Caco-2 (cell line): ENCODE data around the gene PTPRN2. TPM values are rescaled to one million over a fixed set of nuclear protein-coding genes. Genes with fewer than 3 reads are reported as not detected.

ENCODE experiments used
- BruUV-seq: library from RNA; stranded (reverse); fragments of 400-500 nt; replicated peaks from 2 replicates; lab custom pipeline; 2021; lab: Mats Ljungman, UMichigan
- CTCF ChIA-PET: fragments of 300-600 bp; sonication (Branson Sonifier 250); formaldehyde crosslinking; loops from one replicate; lab custom pipeline; 2022; ENCODE audit warnings: antibody characterized with exemption; lab: Charles Lee
- POLR2A ChIA-PET: fragments of 300-600 bp; sonication (Branson Sonifier 250); formaldehyde crosslinking; loops from one replicate; lab custom pipeline; 2022; ENCODE audit warnings: antibody characterized with exemption; lab: Charles Lee
- DNase-seq, 2 experiments: peaks; one replicate each; pipeline versions ENCODE4 v3.0.0 to v3.0.0-alpha.2; 2020 to 2022
- H3K27me3 ChIP-seq: replicated peaks from 2 replicates; pipeline ENCODE4 v1.6.0; 2011; ENCODE audit warnings: low read length; ENCODE audit not compliant: control insufficient read depth, insufficient read depth
- H3K36me3 ChIP-seq: 2 replicates; pipeline ENCODE4 v1.5.1; 2011; ENCODE audit warnings: low read length; ENCODE audit not compliant: control insufficient read depth, insufficient read depth
- H3K4me1 ChIP-seq: fragments of 250-450 bp; sonication (Bioruptor Pico); 2 replicates; pipeline ENCODE4 v1.5.1; 2020; ENCODE audit warnings: mild to moderate bottlenecking
- H3K4me3 ChIP-seq: 2 replicates; pipeline ENCODE4 v1.5.1; 2011; ENCODE audit warnings: low read depth, mild to moderate bottlenecking, control low read depth, low read length
- H3K9me3 ChIP-seq: fragments of 250-450 bp; sonication (Bioruptor Pico); 2 replicates; pipeline ENCODE4 v1.5.1; 2020; ENCODE audit warnings: mild to moderate bottlenecking, moderate library complexity
- H3K27ac Mint-ChIP-seq: one replicate; pipeline ENCODE4 v1.8.0; 2022; ENCODE audit warnings: mixed read lengths; ENCODE audit not compliant: unreplicated experiment
- H3K27me3 Mint-ChIP-seq: one replicate; pipeline ENCODE4 v1.8.0; 2022; ENCODE audit warnings: mixed read lengths; ENCODE audit not compliant: insufficient read depth, unreplicated experiment
- H3K36me3 Mint-ChIP-seq: one replicate; pipeline ENCODE4 v1.8.0; 2022; ENCODE audit warnings: mild to moderate bottlenecking, mixed read lengths; ENCODE audit not compliant: insufficient read depth, unreplicated experiment
- H3K4me1 Mint-ChIP-seq: one replicate; pipeline ENCODE4 v1.8.0; 2022; ENCODE audit warnings: low read depth, mixed read lengths; ENCODE audit not compliant: unreplicated experiment
- H3K4me3 Mint-ChIP-seq: one replicate; pipeline ENCODE4 v1.8.0; 2022; ENCODE audit warnings: mild to moderate bottlenecking, moderate library complexity, mixed read lengths; ENCODE audit not compliant: unreplicated experiment
- H3K9me3 Mint-ChIP-seq: one replicate; pipeline ENCODE4 v1.8.0; 2022; ENCODE audit warnings: mixed read lengths; ENCODE audit not compliant: unreplicated experiment
- CTCF ChIP-seq, 2 experiments: fragments of 200-600 bp in 1 of 2; IDR thresholded peaks; 1 replicate in 1 of 2; 2 replicates in 1 of 2; pipeline versions ENCODE4 v1.5.1 to v1.8.0; 2011 to 2022; ENCODE audit warnings: antibody characterized with exemption in 1 of 2, control low read depth in 1 of 2, inconsistent platforms in 1 of 2, low read depth in 1 of 2, low read length in 1 of 2, mild to moderate bottlenecking in 1 of 2, moderate library complexity in 1 of 2; ENCODE audit not compliant: insufficient read depth in 1 of 2, severe bottlenecking in 1 of 2, unreplicated experiment in 1 of 2
- intact Hi-C: fragments of 100-400 bp; cut with micrococcal nuclease; formaldehyde crosslinking; loops from one replicate; pipeline ENCODE4 v1.10.0; 2022; ENCODE audit not compliant: unreplicated experiment
- total RNA-seq: library from RNA; stranded (reverse); gene quantifications from 2 replicates; pipeline ENCODE4 v1.2.3, GENCODE V29; 2022

PTPRN2 gene
- total RNA-seq, 1 experiment from 2014 or later, result 1.4 TPM

- BruUV-seq, result no TSS peak
- Histone ChIP-seq H3K4me3 (no peak overlapping the region), H3K36me3 (no peaks in the 10 kb centered on the region), H3K4me1 (no peaks in the 10 kb centered on the region), H3K27me3 (no peaks in the 10 kb centered on the region), H3K9me3 (peaks cover 36% of the 10 kb centered on the region)
- Mint-ChIP-seq H3K27ac (no peak overlapping the region), H3K27me3 (no peaks in the 10 kb centered on the region), H3K9me3 (peaks cover 30% of the 10 kb centered on the region), H3K4me1 (no peaks in the 10 kb centered on the region), H3K4me3 (no peak overlapping the region), H3K36me3 (no peaks in the 10 kb centered on the region)
- ChIA-PET CTCF (no interaction called here), POLR2A (no interaction called here)
- no peak for DNase-seq
- intact Hi-C loops, result no loop called here
- no peak for TF ChIP-seq CTCF (IDR thresholded peaks at IDR 0.05; ENCODE audit: insufficient read depth in 1 of 2, low read depth in 1 of 2, low read length in 1 of 2, severe bottlenecking in 1 of 2, unreplicated experiment in 1 of 2)
These were observed 451.7 kb downstream of the PTPRN2 start for GRCh38 chr7:158135931-158136330.

GRCh38 chr7:158134824-158135223, 452.8 kb downstream of the PTPRN2 start:
- Histone ChIP-seq H3K4me3 (no peak overlapping the region), H3K9me3 (peaks cover 29% of the 10 kb centered on the region), H3K36me3 (no peaks in the 10 kb centered on the region), H3K27me3 (no peaks in the 10 kb centered on the region), H3K4me1 (no peaks in the 10 kb centered on the region)
- Mint-ChIP-seq H3K27ac (no peak overlapping the region), H3K36me3 (no peaks in the 10 kb centered on the region), H3K4me3 (no peak overlapping the region), H3K4me1 (no peaks in the 10 kb centered on the region), H3K27me3 (no peaks in the 10 kb centered on the region), H3K9me3 (peaks cover 20% of the 10 kb centered on the region)
- ChIA-PET POLR2A (no interaction called here), CTCF (no interaction called here)
- no peak for TF ChIP-seq CTCF (IDR thresholded peaks at IDR 0.05; ENCODE audit: insufficient read depth in 1 of 2, low read depth in 1 of 2, low read length in 1 of 2, severe bottlenecking in 1 of 2, unreplicated experiment in 1 of 2)
- BruUV-seq, result no TSS peak
- no peak for DNase-seq
- intact Hi-C loops, result no loop called here

GRCh38 chr7:158133515-158134271, 453.9 kb downstream of the PTPRN2 start:
- DNase-seq, result no peak
- no TSS peak for BruUV-seq
- H3K27me3 Mint-ChIP-seq, result no peaks in the 10 kb centered on the region
- peaks cover 28% of the 10 kb centered on the region for H3K9me3 ChIP-seq
- H3K27me3 ChIP-seq, result no peaks in the 10 kb centered on the region
- H3K4me1 ChIP-seq, result no peaks in the 10 kb centered on the region
- H3K4me3 Mint-ChIP-seq, result no peak overlapping the region
- intact Hi-C loops, result no loop called here
- CTCF ChIA-PET, result no interaction called here
- H3K36me3 Mint-ChIP-seq, result no peaks in the 10 kb centered on the region
- no peaks in the 10 kb centered on the region for H3K4me1 Mint-ChIP-seq
- POLR2A ChIA-PET, result no interaction called here
- no peaks in the 10 kb centered on the region for H3K36me3 ChIP-seq
- H3K4me3 ChIP-seq, result no peak overlapping the region
- no peak for TF ChIP-seq CTCF (IDR thresholded peaks at IDR 0.05; ENCODE audit: insufficient read depth in 1 of 2, low read depth in 1 of 2, low read length in 1 of 2, severe bottlenecking in 1 of 2, unreplicated experiment in 1 of 2)
- peaks cover 8% of the 10 kb centered on the region for H3K9me3 Mint-ChIP-seq
- H3K27ac Mint-ChIP-seq, result no peak overlapping the region
